Measurements from ENCODE around the gene POLN. TPM values are rescaled to one million over a fixed set of nuclear protein-coding genes. Genes with fewer than 3 reads are reported as not detected.

Gene POLN
- total RNA-seq = 3.2 and 3.5 TPM in 2 replicates

DNA sequence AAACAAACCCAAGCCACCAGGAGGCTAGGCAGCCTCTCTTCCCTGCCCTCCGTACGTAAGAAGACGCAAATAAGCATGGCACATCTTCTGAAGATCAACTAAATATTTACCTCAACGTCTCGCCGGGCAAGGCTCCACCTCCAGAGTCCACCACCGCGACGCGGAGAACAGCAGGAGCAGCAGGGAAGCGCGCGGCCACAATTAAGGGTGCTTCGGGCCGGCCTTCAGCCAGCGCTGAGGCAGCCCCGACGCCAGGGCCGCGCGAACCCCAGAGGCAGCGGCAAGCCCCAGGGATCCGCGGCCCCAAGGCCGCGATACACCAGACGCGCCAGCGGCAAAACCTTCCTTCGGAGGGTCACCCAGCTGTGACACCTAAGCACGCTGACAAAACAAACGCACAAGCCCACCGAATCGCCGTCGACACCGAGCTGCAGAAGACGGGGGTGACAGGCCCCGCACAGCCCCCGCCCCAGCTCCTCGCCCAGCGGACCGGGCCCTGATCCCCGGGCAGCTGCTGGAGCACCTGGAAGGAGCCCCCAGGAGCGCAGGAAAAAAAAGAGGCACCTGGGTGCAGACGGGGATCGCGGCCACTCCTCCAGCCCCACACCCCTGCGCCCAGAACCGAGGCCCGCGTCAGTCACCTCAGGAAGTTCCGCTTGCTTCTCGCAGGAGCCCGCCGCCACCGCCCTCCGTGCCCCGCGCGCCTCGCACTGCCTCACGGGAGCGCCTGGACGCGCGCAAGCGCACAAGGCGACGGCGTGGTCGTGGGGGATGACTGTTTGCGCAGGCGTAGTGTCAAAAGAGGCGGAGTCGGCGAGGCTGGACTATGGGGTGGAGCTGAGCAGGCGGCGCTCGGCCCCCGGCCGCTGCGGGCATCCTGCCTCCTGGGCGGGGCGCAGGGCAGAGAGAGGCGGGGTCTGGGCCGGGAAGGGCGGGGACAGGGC lies at the start of gene POLN, which contains the start of gene HAUS3:
Gene POLN, minus strand, starts transcription at position 712 of the 944 bp plus-strand sequence. CDS start 12,890 bp downstream, outside the sequence.
Gene HAUS3, minus strand, starts transcription at position 712 of the 944 bp plus-strand sequence. CDS start 1,175 bp downstream, outside the sequence.

DNA sequence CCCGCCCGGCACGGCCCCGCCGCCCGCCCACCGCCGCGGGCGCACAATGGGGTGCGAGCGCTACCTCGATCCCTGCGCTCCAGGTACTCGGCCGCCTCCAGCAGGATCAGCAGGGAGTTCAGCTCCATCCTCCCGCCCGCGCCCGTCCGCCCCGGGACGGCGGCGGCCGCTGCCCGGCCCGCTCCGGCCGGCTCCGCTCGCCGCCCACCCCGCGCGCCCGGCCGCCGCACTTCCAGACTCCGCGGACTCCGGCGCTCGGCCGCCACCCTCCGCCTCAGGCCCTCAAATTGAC lies 19.9 kb upstream of the POLN start, which contains the start of gene MXD4:
Gene MXD4, minus strand, starts transcription at position 257 of the 292 bp plus-strand sequence. Its CDS starts 129 bp downstream, at position 128.

DNA sequence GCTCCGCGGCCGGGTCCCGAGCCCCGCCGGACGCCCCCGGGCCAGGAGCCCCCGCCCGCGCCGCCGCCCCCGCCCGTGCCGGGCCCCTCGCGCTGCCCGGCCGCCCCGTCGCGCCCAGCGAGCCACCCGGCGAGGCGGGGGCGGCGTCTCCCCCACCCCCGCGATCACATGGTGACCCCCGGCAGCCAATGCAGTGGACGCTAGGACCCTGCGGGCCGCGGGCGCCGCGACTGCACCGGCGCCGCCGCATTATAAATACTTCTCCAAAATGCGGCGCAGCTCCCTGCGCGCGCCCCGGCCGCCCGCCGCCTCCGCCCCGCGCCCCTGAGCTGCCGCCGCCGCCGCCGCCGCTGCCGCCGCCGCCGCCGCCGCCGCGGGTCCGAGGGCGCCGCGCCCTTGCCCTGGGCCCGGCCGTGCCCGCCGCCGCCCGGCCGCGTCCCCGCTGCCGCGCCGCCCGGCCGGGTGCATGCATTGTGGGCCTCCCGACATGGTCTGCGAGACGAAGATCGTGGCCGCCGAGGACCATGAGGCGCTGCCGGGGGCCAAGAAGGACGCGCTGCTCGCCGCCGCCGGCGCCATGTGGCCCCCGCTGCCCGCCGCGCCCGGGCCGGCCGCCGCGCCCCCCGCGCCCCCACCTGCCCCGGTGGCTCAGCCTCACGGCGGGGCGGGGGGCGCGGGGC lies 182.7 kb downstream of the POLN start, which contains the start of gene NAT8L:
Gene NAT8L, plus strand, starts transcription at position 282 of the 680 bp plus-strand sequence. Its CDS starts 185 bp downstream, at position 467.

Small RNA genes within 50 kb of the gene (small RNA-seq; reads per million reads assigned to genes)
- gene COX6B1P5 = not detected

Other genes with a start within 250 kb of the POLN start
- gene NELFA, start 233.1 kb downstream of the POLN start, total RNA-seq = 18.0 and 26.0 TPM in 2 replicates
- under 0.01 and 0.12 TPM in 2 replicates for gene NAT8L, start 182.8 kb downstream of the POLN start, total RNA-seq
- 7.7 and 10.7 TPM in 2 replicates for gene HAUS3, start within 50 bp of the POLN start, total RNA-seq
- 68.3 and 79.8 TPM in 2 replicates for gene MXD4, start 20.0 kb upstream of the POLN start, total RNA-seq
- gene ZFYVE28, start 176.5 kb upstream of the POLN start, total RNA-seq = 8.3 and 17.0 TPM in 2 replicates
- gene CFAP99, start 176.8 kb upstream of the POLN start, total RNA-seq = not detected in 2 replicates
- gene RNF4, start 227.0 kb upstream of the POLN start, total RNA-seq = 80.8 and 90.1 TPM in 2 replicates

All from hair follicle dermal papilla cell (primary cell).